Panc1 (cell line): ENCODE results near the gene CSTF3. TPM values are rescaled to one million over a fixed set of nuclear protein-coding genes. Genes with fewer than 3 reads are reported as not detected.

Source experiments
- ATAC-seq: fragments of 200-7000 bp; cut with Tn5 transposase; 2 replicates; pipeline ENCODE4 v1.9.1; 2020; ENCODE audit warnings: mild to moderate bottlenecking, moderate library complexity
- BruUV-seq: library from RNA; stranded (reverse); fragments of 400-500 nt; replicated peaks from 2 replicates; lab custom pipeline; 2021; lab: Mats Ljungman, UMichigan
- CTCF ChIA-PET: fragments of 300-600 bp; sonication (Branson Sonifier 250); formaldehyde crosslinking; loops from one replicate; lab custom pipeline; 2022; ENCODE audit warnings: antibody characterized with exemption; lab: Charles Lee
- POLR2A ChIA-PET: fragments of 300-600 bp; sonication (Branson Sonifier 250); formaldehyde crosslinking; loops from one replicate; lab custom pipeline; 2022; ENCODE audit warnings: antibody characterized with exemption; lab: Charles Lee
- DNase-seq: peaks from one replicate; pipeline ENCODE4 v3.0.0-alpha.2; 2010; ENCODE audit warnings: low read depth, low spot score
- H3K27ac ChIP-seq: 2 replicates; pipeline ENCODE4 v1.5.1; 2011; ENCODE audit warnings: mild to moderate bottlenecking, low read length, inconsistent platforms
- H3K27me3 ChIP-seq: fragments of 200-500 bp; sonication (Bioruptor generic); 2 replicates; pipeline ENCODE4 v1.6.0; 2014; ENCODE audit warnings: low read length, inconsistent platforms; ENCODE audit not compliant: control insufficient read depth, insufficient read depth
- H3K36me3 ChIP-seq: fragments of 200-500 bp; sonication (Bioruptor generic); 2 replicates; pipeline ENCODE4 v1.5.1; 2014; ENCODE audit warnings: inconsistent platforms, mild to moderate bottlenecking, low read length, moderate library complexity; ENCODE audit not compliant: control insufficient read depth, insufficient read depth
- H3K4me1 ChIP-seq: 2 replicates; pipeline ENCODE4 v1.5.1; 2011; ENCODE audit warnings: inconsistent platforms, mild to moderate bottlenecking, low read length, moderate library complexity; ENCODE audit not compliant: control insufficient read depth, insufficient read depth
- H3K4me3 ChIP-seq, 2 experiments: 2 replicates each; pipeline ENCODE4 v1.5.1; 2011 to 2012; ENCODE audit warnings: low read depth in 2 of 2, low read length in 2 of 2, mild to moderate bottlenecking in 2 of 2, inconsistent platforms in 1 of 2, moderate library complexity in 1 of 2
- H3K9me3 ChIP-seq: fragments of 200-500 bp; sonication (Bioruptor generic); 2 replicates; pipeline ENCODE4 v1.5.1; 2014; ENCODE audit warnings: low read depth, mild to moderate bottlenecking, inconsistent platforms, low read length, moderate library complexity; ENCODE audit not compliant: control insufficient read depth, insufficient read depth
- CTCF ChIP-seq: fragments of 450-650 bp; IDR thresholded peaks from 2 replicates; pipeline ENCODE4 v1.5.1; 2017; ENCODE audit warnings: mild to moderate bottlenecking
- POLR2AphosphoS5 ChIP-seq: IDR thresholded peaks from 2 replicates; pipeline ENCODE4 v1.6.1; 2012; ENCODE audit warnings: mild to moderate bottlenecking, low read depth, low read length, moderate library complexity
- REST ChIP-seq, 2 experiments: IDR thresholded peaks; 2 replicates each; pipeline ENCODE4 v1.6.1; 2011 to 2012; ENCODE audit warnings: low read depth in 2 of 2, control low read depth in 1 of 2, low read length in 1 of 2, mild to moderate bottlenecking in 1 of 2, moderate library complexity in 1 of 2; ENCODE audit not compliant: insufficient read depth in 1 of 2
- SIN3A ChIP-seq: IDR thresholded peaks from 2 replicates; pipeline ENCODE4 v1.6.1; 2012; ENCODE audit warnings: low read depth, mild to moderate bottlenecking, low read length, moderate library complexity, borderline replicate concordance; ENCODE audit not compliant: insufficient read depth
- TCF7L2 ChIP-seq: IDR thresholded peaks from 2 replicates; pipeline ENCODE4 v1.6.1; 2011; ENCODE audit warnings: mild to moderate bottlenecking, low read depth, low read length, inconsistent platforms
- in situ Hi-C: cut with HindIII; loops from 2 replicates; pipeline ENCODE4 v1.10.0; 2016; ENCODE audit warnings: low sequenced_read_pairs, low pct_unique_long_range_greater_than_20kb
- intact Hi-C: fragments of 100-400 bp; cut with micrococcal nuclease; formaldehyde crosslinking; loops from one replicate; pipeline ENCODE4 v1.10.0; 2022; ENCODE audit not compliant: unreplicated experiment
- total RNA-seq: library from RNA; stranded (reverse); gene quantifications from one replicate; pipeline ENCODE4 v1.2.1, GENCODE V29; 2021; ENCODE audit not compliant: unreplicated experiment

Gene CSTF3
- total RNA-seq, 1 experiment from 2014 or later = 29.8 TPM

DNA sequence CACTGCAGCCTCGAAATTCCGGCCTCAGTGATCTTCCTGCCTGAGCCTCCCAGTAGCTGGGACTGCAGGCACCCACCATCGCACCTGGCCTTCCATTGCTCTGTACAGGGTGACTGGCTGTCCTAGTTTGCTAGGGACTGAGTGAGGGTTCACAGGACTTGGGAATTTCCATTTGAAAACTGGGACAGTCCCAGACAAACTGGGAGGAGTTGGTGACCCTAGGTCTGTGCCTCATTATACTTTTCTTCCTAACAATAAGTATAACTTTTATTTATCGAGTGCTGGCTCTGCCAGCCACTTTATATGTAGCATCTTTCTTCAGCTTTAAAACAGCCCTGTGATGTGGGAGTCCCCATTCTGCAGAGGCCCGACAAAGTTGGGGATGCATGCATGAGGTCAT is 96.4 kb downstream of the CSTF3 start:
- no peaks in the 10 kb centered on the region for H3K27me3 ChIP-seq
- CTCF ChIA-PET = interaction anchor here (0.6 to 0.7 kb wide), 3 partner anchors 18 to 702 kb away, joined by 3 to 5 read pairs (median 3); no protein-coding TSS in a partner anchor
- DNase-seq (no peak), ATAC-seq (no peak)
- in situ Hi-C loops (no loop called here), intact Hi-C loops (loop anchor here (5.0 to 10.0 kb wide), 2 partner anchors 103 to 260 kb away; no protein-coding TSS in a partner anchor)
- TF ChIP-seq SIN3A (no peak), TCF7L2 (no peak), CTCF (no peak), POLR2AphosphoS5 (no peak), REST (IDR thresholded peaks at IDR 0.05; ENCODE audit: insufficient read depth in 1 of 2, low read depth in 2 of 2, low read length in 1 of 2) (no peak)
- H3K27ac ChIP-seq = no peak overlapping the region
- no peak overlapping the region for H3K4me3 ChIP-seq
- no TSS peak for BruUV-seq
- H3K4me1 ChIP-seq = no peaks in the 10 kb centered on the region
- no peaks in the 10 kb centered on the region for H3K36me3 ChIP-seq
- POLR2A ChIA-PET = interaction anchor here (0.8 kb wide), 1 partner anchor 171 kb away, joined by 3 read pairs; no protein-coding TSS in a partner anchor
- H3K9me3 ChIP-seq = no peaks in the 10 kb centered on the region

DNA sequence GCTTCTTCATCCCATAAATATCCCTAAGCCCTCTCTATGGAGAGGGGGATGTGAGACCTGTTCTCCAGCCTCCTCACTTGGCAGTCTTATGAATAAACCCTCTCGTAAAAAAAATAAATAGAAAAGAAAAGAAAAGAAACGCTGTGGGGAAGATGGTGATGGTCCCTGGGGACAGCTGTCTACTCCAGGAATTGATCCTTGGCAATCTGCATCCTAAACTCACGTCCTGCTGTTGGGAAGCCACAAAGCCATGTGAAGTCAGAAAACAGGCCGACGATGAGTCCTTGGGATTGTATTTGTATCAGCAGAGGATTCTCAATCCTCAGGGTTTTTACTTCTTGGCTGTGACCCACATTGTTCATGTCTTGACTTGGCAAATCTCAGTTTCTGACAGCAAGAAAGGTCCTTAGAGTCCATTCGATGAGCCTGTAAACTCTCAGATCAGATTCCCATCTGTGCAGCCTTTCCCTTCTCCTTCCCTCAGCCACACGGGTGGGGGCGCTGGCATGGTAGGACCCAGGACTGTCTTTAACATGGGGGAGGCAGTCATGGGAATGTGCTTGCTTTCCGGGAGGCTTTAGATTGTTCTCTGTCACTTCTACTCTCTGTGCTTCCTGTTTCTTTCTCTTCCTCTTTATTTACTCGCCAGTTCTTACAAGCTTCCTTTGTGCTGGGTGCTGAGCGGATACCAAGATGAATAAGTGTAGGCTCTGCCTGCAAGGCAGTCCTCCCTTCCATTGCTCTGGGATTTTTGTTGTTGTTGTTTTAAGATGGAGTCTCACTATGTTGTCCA is 97.1 kb downstream of the CSTF3 start:
- in situ Hi-C loops = no loop called here
- Histone ChIP-seq H3K4me1 (no peaks in the 10 kb centered on the region), H3K36me3 (peaks cover 2% of the 10 kb centered on the region; the same call in 1 of the 2 replicates), H3K27ac (no peak overlapping the region), H3K4me3 (no peak overlapping the region), H3K9me3 (no peaks in the 10 kb centered on the region), H3K27me3 (no peaks in the 10 kb centered on the region)
- intact Hi-C loops = loop anchor here (10.0 kb wide), 1 partner anchor 259 kb away; no protein-coding TSS in a partner anchor
- CTCF ChIA-PET = no interaction called here
- DNase-seq (no peak), ATAC-seq (no peak)
- TF ChIP-seq SIN3A (no peak), REST (IDR thresholded peaks at IDR 0.05; ENCODE audit: insufficient read depth in 1 of 2, low read depth in 2 of 2, low read length in 1 of 2) (no peak), TCF7L2 (no peak), POLR2AphosphoS5 (no peak), CTCF (no peak)
- POLR2A ChIA-PET = no interaction called here
- BruUV-seq = no TSS peak
